H9 (cell line): Measurements from ENCODE around the gene MZF1. TPM values are rescaled to one million over a fixed set of nuclear protein-coding genes. Genes with fewer than 3 reads are reported as not detected.

ENCODE experiments used
- DNase-seq: peaks from one replicate; pipeline ENCODE4 v3.0.0-alpha.2; 2017
- H2AFZ ChIP-seq: one replicate; pipeline ENCODE4 v1.6.1; 2013; ENCODE audit warnings: mild to moderate bottlenecking, low read length, control low read depth, moderate library complexity
- H2AK5ac ChIP-seq: 2 replicates; pipeline ENCODE4 v1.6.1; 2013; ENCODE audit warnings: low read length, control low read depth, mixed read lengths; ENCODE audit not compliant: insufficient read length
- H2BK120ac ChIP-seq: one replicate; pipeline ENCODE4 v1.6.1; 2013; ENCODE audit warnings: low read depth, mild to moderate bottlenecking, low read length, control low read depth, inconsistent platforms; ENCODE audit not compliant: poor library complexity, severe bottlenecking
- H2BK12ac ChIP-seq: 2 replicates; pipeline ENCODE4 v1.6.1; 2013; ENCODE audit warnings: low read length, control low read depth, mixed read lengths, low read depth; ENCODE audit not compliant: insufficient read length
- H2BK15ac ChIP-seq: 2 replicates; pipeline ENCODE4 v1.6.1; 2013; ENCODE audit warnings: low read depth, low read length, control low read depth
- H2BK20ac ChIP-seq: one replicate; pipeline ENCODE4 v1.6.1; 2013; ENCODE audit warnings: low read depth, mild to moderate bottlenecking, low read length, control low read depth, inconsistent platforms; ENCODE audit not compliant: poor library complexity, severe bottlenecking
- H2BK5ac ChIP-seq: 2 replicates; pipeline ENCODE4 v1.6.1; 2013; ENCODE audit warnings: low read length, control low read depth, mixed read lengths; ENCODE audit not compliant: insufficient read length
- H3K14ac ChIP-seq: 2 replicates; pipeline ENCODE4 v1.6.1; 2013; ENCODE audit warnings: low read length, control low read depth; ENCODE audit not compliant: insufficient read depth
- H3K18ac ChIP-seq: 2 replicates; pipeline ENCODE4 v1.6.1; 2013; ENCODE audit warnings: low read depth, mild to moderate bottlenecking, mixed read lengths, low read length, control low read depth; ENCODE audit not compliant: insufficient read length
- H3K23ac ChIP-seq: 2 replicates; pipeline ENCODE4 v1.6.1; 2013; ENCODE audit warnings: low read length, control low read depth, mixed read lengths, low read depth; ENCODE audit not compliant: insufficient read length
- H3K23me2 ChIP-seq: 2 replicates; pipeline ENCODE4 v1.6.1; 2013; ENCODE audit warnings: low read depth, mild to moderate bottlenecking, mixed read lengths, low read length, control low read depth; ENCODE audit not compliant: insufficient read length, poor library complexity, severe bottlenecking
- H3K27ac ChIP-seq: 2 replicates; pipeline ENCODE4 v1.5.1; 2013; ENCODE audit warnings: low read length, control low read depth, mixed read lengths, low read depth; ENCODE audit not compliant: insufficient read length
- H3K27me3 ChIP-seq: 2 replicates; pipeline ENCODE4 v1.6.1; 2013; ENCODE audit warnings: low read length, control low read depth, inconsistent platforms; ENCODE audit not compliant: insufficient read depth
- H3K4ac ChIP-seq: 2 replicates; pipeline ENCODE4 v1.6.1; 2013; ENCODE audit warnings: low read depth, mild to moderate bottlenecking, control low read depth, inconsistent platforms, low read length, moderate library complexity
- H3K4me1 ChIP-seq: 2 replicates; pipeline ENCODE4 v1.6.1; 2013; ENCODE audit warnings: low read length, control low read depth, inconsistent platforms; ENCODE audit not compliant: insufficient read depth
- H3K4me2 ChIP-seq: 2 replicates; pipeline ENCODE4 v1.6.1; 2013; ENCODE audit warnings: low read length, control low read depth, mixed read lengths; ENCODE audit not compliant: insufficient read length, insufficient read depth
- H3K56ac ChIP-seq: 2 replicates; pipeline ENCODE4 v1.6.1; 2013; ENCODE audit warnings: low read depth, mild to moderate bottlenecking, mixed read lengths, low read length, control low read depth; ENCODE audit not compliant: insufficient read length
- H3K79me1 ChIP-seq: 2 replicates; pipeline ENCODE4 v1.6.1; 2013; ENCODE audit warnings: low read depth, mild to moderate bottlenecking, moderate library complexity, low read length, control low read depth, inconsistent platforms; ENCODE audit not compliant: insufficient read depth, poor library complexity, severe bottlenecking
- H3K79me2 ChIP-seq: 2 replicates; pipeline ENCODE4 v1.6.1; 2013; ENCODE audit warnings: low read length, control low read depth, inconsistent platforms; ENCODE audit not compliant: insufficient read depth
- H3K9ac ChIP-seq: 2 replicates; pipeline ENCODE4 v1.6.1; 2013; ENCODE audit warnings: low read length, control low read depth, mixed read lengths; ENCODE audit not compliant: insufficient read length; ENCODE audit errors: extremely low read depth
- H3K9me3 ChIP-seq: one replicate; pipeline ENCODE4 v1.6.1; 2013; ENCODE audit warnings: low read depth, low read length, inconsistent platforms; ENCODE audit not compliant: control insufficient read depth
- H3T11ph ChIP-seq: one replicate; pipeline ENCODE4 v1.6.1; 2013; ENCODE audit warnings: mild to moderate bottlenecking, low read length, control low read depth, inconsistent platforms
- H4K20me1 ChIP-seq: one replicate; pipeline ENCODE4 v1.6.1; 2013; ENCODE audit not compliant: control insufficient read depth, insufficient read length, insufficient read depth
- H4K5ac ChIP-seq: 2 replicates; pipeline ENCODE4 v1.6.1; 2013; ENCODE audit warnings: low read depth, mild to moderate bottlenecking, mixed read lengths, low read length, control low read depth; ENCODE audit not compliant: insufficient read length
- H4K8ac ChIP-seq: replicated peaks from 2 replicates; pipeline ENCODE4 v1.6.1; 2013; ENCODE audit warnings: low read length, control low read depth, mixed read lengths, low read depth; ENCODE audit not compliant: insufficient read length
- H4K91ac ChIP-seq: 2 replicates; pipeline ENCODE4 v1.6.1; 2013; ENCODE audit warnings: low read depth, mild to moderate bottlenecking, moderate library complexity, mixed read lengths, low read length, control low read depth; ENCODE audit not compliant: insufficient read length
- H3K27ac Mint-ChIP-seq, 3 experiments: 2 replicates in 2 of 3; 3 replicates in 1 of 3; pipeline ENCODE4 v1.8.0; 2020 to 2021; ENCODE audit warnings: mixed read lengths in 3 of 3, mild to moderate bottlenecking in 1 of 3, moderate library complexity in 1 of 3
- H3K27me3 Mint-ChIP-seq: 2 replicates; pipeline ENCODE4 v1.8.0; 2021; ENCODE audit warnings: low read depth, mild to moderate bottlenecking, moderate library complexity, mixed read lengths
- H3K36me3 Mint-ChIP-seq, 3 experiments: 2 replicates in 2 of 3; 3 replicates in 1 of 3; pipeline ENCODE4 v1.8.0; 2020 to 2021; ENCODE audit warnings: low read depth in 3 of 3, mixed read lengths in 3 of 3; ENCODE audit not compliant: insufficient read depth in 1 of 3
- H3K4me1 Mint-ChIP-seq, 2 experiments: 2 replicates each; pipeline ENCODE4 v1.8.0; 2020; ENCODE audit warnings: mixed read lengths in 2 of 2
- H3K4me3 Mint-ChIP-seq, 2 experiments: 2 replicates in 1 of 2; 3 replicates in 1 of 2; pipeline ENCODE4 v1.8.0; 2020 to 2021; ENCODE audit warnings: mild to moderate bottlenecking in 2 of 2, mixed read lengths in 2 of 2, moderate library complexity in 1 of 2
- H3K9me3 Mint-ChIP-seq, 2 experiments: 2 replicates in 1 of 2; 3 replicates in 1 of 2; pipeline ENCODE4 v1.8.0; 2020; ENCODE audit warnings: mild to moderate bottlenecking in 2 of 2, mixed read lengths in 2 of 2, moderate library complexity in 1 of 2
- WGBS: extraction: QIAGEN DNeasy Blood & Tissue Kit; methylation state at CpG from one replicate; pipeline ENCODE4 v1.1.7; 2013; ENCODE audit warnings: missing lambda C conversion rate, low lambda C conversion rate, mixed read lengths; ENCODE audit not compliant: insufficient read length; ENCODE audit errors: extremely low coverage; 5-methylcytosine and 5-hydroxymethylcytosine counted together
- total RNA-seq: library from RNA; stranded (reverse); gene quantifications from 2 replicates; pipeline ENCODE4 v1.2.1, GENCODE V29; 2021
- TF ChIP-seq, protein P1 (sequence below): fragments of 200-600 bp; sonication (generic); conservative IDR thresholded peaks from 3 replicates; pipeline ENCODE4 v1.8.0; 2021; ENCODE audit warnings: antibody characterized with exemption, mild to moderate bottlenecking

Gene MZF1
- total RNA-seq, 1 experiment from 2014 or later: 23.6 TPM

DNA sequence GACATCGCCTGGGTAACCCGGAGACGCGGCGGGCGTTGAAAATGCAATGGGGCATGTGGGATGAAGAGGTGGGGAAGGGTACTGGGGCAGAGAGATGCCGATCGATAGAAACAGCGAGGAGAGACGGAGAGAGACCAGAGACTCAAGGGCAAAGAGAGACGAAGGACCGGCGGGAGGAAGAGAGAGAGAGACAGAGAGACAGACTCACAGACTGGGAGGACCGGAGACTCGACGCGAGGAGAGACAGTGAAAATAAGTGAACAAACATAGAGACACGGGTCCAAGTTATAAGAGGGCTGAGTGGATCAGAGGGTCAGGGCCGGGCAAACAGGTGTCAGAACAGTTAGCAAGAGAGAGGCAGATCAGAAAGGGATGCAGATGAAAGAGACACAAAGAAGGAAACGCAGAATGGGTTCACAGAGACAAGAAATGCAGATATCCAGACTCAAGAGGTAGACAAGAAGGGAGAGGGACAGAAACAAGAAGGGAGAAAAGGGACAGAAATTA, 576 bp upstream of the MZF1 start:
- Histone ChIP-seq H2BK20ac (no peak overlapping the region), H3K27ac (no peak overlapping the region), H3K4ac (no peak overlapping the region), H3K56ac (no peak overlapping the region), H2BK15ac (no peak overlapping the region), H3K14ac (no peak overlapping the region), H4K91ac (no peak overlapping the region), H2BK5ac (no peak overlapping the region), H3K23ac (no peak overlapping the region), H2BK120ac (no peak overlapping the region), H4K20me1 (no peaks in the 10 kb centered on the region), H3K79me2 (no peaks in the 10 kb centered on the region), H4K8ac (no peak overlapping the region), H3K4me2 (peak overlapping the region; percentile 80), H3T11ph (no peak overlapping the region), H3K9ac (no peak overlapping the region), H2AK5ac (no peak overlapping the region), H3K18ac (peak overlapping the region; percentile 28), H2BK12ac (no peak overlapping the region), H3K23me2 (peaks cover 9% of the 10 kb centered on the region), H3K9me3 (no peaks in the 10 kb centered on the region), H4K5ac (no peak overlapping the region), H3K79me1 (no peaks in the 10 kb centered on the region), H2AFZ (no peak overlapping the region), H3K4me1 (no peaks in the 10 kb centered on the region; the same call in 1 of the 2 replicates), H3K27me3 (no peaks in the 10 kb centered on the region)
- no peaks in the 10 kb centered on the region; a peak in 2 of 5 replicates for H3K9me3 Mint-ChIP-seq
- DNase-seq: no peak
- peak overlapping the region in 2 of 3 experiments; percentile 100; a peak in 5 of 7 replicates for H3K27ac Mint-ChIP-seq
- peak overlapping the region; percentile 96 to 98 for H3K4me3 Mint-ChIP-seq
- H3K36me3 Mint-ChIP-seq: peaks cover 0 to 16% (median 13%) of the 10 kb centered on the region in 3 experiments; a peak in 4 of 7 replicates
- H3K27me3 Mint-ChIP-seq: peaks cover 2% of the 10 kb centered on the region; the same call in 1 of the 2 replicates
- WGBS: no CpG with 5 or more reads among the region's 20 CpGs
- H3K4me1 Mint-ChIP-seq: peaks cover 17 to 26% of the 10 kb centered on the region in 2 experiments
- TF ChIP-seq, protein P1, sequence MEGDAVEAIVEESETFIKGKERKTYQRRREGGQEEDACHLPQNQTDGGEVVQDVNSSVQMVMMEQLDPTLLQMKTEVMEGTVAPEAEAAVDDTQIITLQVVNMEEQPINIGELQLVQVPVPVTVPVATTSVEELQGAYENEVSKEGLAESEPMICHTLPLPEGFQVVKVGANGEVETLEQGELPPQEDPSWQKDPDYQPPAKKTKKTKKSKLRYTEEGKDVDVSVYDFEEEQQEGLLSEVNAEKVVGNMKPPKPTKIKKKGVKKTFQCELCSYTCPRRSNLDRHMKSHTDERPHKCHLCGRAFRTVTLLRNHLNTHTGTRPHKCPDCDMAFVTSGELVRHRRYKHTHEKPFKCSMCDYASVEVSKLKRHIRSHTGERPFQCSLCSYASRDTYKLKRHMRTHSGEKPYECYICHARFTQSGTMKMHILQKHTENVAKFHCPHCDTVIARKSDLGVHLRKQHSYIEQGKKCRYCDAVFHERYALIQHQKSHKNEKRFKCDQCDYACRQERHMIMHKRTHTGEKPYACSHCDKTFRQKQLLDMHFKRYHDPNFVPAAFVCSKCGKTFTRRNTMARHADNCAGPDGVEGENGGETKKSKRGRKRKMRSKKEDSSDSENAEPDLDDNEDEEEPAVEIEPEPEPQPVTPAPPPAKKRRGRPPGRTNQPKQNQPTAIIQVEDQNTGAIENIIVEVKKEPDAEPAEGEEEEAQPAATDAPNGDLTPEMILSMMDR: no peak
